ENCODE results near the gene ISG15. TPM values are rescaled to one million over a fixed set of nuclear protein-coding genes. Genes with fewer than 3 reads are reported as not detected.
"Not testable (repeated sequence)": the region's sequence is repeated elsewhere in the genome, so short reads cannot be mapped to it uniquely, and the experiment has no call there.

Gene ISG15
- total and polyA plus RNA-seq, 2 of the 13 experiments (the other 11 are each of a cell fraction or from before 2014, with no cell fraction given) = 42.1 to 54.9 TPM

DNA sequence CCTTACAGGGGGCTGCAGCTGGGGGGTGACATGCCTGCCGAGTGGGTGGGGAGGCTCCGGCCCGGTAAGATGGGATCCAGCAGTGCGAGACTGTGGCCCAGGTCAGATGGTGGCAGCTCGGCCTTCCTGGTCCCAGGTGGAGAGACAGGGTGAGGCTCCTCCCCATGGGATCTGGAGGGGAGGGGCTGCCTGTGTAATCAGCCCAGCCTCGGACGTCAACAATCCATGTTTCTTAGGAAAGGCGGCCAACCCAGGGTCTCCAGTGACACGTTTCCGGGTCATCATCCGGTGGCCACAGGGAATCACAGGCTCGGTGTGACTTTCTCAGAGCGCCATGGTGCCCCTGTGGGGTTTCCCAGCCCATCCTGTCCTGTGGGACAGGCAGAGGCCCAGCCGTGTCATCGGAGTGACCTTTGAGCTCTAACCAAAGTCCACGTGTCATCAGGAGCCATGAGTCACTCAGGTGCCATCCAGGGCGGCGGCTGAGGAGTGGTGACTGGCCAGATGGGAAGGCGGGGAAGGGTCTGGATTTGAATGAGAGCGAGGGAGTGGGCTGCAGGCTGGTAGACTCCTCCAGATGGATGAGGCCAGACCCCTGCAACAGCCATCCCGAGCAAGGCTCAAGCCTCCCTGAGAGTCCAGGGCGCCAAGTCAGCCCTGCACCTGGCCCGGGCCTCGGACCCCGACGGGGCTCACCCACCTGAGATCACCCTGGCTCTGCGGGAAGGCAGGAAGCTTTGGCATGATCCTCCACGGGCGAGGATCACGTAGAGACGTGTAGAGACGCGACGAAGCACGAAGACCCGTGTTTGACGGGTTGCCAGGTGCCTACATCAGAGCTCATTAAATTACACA is 6.8 kb upstream of the ISG15 start (continued):
- TF ChIP-seq ELF4 (CRISPR knock-in tag; IDR thresholded peaks at IDR 0.05; ENCODE audit: borderline replicate concordance) = no peak
- TF ChIP-seq FOXA3 (CRISPR knock-in tag; IDR thresholded peaks at IDR 0.05) = peak; percentile 78; the same call in 1 of the 2 replicates
- TF ChIP-seq, protein P1, sequence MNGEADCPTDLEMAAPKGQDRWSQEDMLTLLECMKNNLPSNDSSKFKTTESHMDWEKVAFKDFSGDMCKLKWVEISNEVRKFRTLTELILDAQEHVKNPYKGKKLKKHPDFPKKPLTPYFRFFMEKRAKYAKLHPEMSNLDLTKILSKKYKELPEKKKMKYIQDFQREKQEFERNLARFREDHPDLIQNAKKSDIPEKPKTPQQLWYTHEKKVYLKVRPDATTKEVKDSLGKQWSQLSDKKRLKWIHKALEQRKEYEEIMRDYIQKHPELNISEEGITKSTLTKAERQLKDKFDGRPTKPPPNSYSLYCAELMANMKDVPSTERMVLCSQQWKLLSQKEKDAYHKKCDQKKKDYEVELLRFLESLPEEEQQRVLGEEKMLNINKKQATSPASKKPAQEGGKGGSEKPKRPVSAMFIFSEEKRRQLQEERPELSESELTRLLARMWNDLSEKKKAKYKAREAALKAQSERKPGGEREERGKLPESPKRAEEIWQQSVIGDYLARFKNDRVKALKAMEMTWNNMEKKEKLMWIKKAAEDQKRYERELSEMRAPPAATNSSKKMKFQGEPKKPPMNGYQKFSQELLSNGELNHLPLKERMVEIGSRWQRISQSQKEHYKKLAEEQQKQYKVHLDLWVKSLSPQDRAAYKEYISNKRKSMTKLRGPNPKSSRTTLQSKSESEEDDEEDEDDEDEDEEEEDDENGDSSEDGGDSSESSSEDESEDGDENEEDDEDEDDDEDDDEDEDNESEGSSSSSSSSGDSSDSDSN (CRISPR knock-in tag; IDR thresholded peaks at IDR 0.05) = peak; percentile 75
- TF ChIP-seq ZNF549 (CRISPR knock-in tag; IDR thresholded peaks at IDR 0.05) = no peak
- TF ChIP-seq ZNF660 (CRISPR knock-in tag; IDR thresholded peaks at IDR 0.05; ENCODE audit: borderline replicate concordance, low read depth) = no peak; the same call in 1 of the 2 replicates
- TF ChIP-seq MYNN (CRISPR knock-in tag; IDR thresholded peaks at IDR 0.05; ENCODE audit: low read depth) = no peak
- peak; percentile 61; the same call in 1 of the 2 replicates for TF ChIP-seq CEBPG (CRISPR knock-in tag; IDR thresholded peaks at IDR 0.05)
- TF ChIP-seq, protein P2, sequence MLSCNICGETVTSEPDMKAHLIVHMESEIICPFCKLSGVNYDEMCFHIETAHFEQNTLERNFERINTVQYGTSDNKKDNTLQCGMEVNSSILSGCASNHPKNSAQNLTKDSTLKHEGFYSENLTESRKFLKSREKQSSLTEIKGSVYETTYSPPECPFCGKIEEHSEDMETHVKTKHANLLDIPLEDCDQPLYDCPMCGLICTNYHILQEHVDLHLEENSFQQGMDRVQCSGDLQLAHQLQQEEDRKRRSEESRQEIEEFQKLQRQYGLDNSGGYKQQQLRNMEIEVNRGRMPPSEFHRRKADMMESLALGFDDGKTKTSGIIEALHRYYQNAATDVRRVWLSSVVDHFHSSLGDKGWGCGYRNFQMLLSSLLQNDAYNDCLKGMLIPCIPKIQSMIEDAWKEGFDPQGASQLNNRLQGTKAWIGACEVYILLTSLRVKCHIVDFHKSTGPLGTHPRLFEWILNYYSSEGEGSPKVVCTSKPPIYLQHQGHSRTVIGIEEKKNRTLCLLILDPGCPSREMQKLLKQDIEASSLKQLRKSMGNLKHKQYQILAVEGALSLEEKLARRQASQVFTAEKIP (CRISPR knock-in tag; IDR thresholded peaks at IDR 0.05; ENCODE audit: borderline replicate concordance) = no peak
- no peak for TF ChIP-seq EEA1 (CRISPR knock-in tag; IDR thresholded peaks at IDR 0.05; ENCODE audit: borderline replicate concordance)
- TF ChIP-seq ELF1 (CRISPR knock-in tag; IDR thresholded peaks at IDR 0.05) = peak; percentile 82

DNA sequence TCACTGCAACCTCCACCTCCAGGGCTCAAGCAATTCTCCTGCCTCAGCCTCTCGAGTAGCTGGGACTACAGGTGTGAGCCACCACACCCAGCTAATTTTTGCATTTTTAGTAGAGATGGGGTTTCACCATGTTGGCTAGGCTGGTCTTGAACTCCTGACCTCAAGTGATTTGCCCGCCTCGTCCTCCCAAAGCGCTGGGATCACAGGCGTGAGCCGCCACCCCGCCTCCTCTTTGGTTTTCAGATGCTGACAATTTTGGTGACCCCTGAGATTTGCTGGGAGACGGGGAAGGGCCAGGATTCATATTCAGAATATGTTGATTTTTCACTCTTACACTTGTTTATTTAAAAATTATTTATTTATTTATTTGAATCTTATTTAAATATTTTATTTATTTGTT is 3.2 kb upstream of the ISG15 start:
- FAIRE-seq; BruUV-seq (replicated peaks); H2AFZ ChIP-seq (ENCODE audit: low read length); H3K9me3 ChIP-seq (ENCODE audit: low read length); H3K27me3 ChIP-seq (ENCODE audit: control insufficient read depth in 1 of 2, insufficient read depth in 2 of 2, low read length in 2 of 2); H3K9ac ChIP-seq (ENCODE audit: insufficient read depth, low read depth, low read length); CTCF ChIA-PET (ENCODE audit: low intra/inter-chr PET ratio, low total read pairs); H3K79me2 ChIP-seq (ENCODE audit: insufficient read depth, low read length); in situ Hi-C loops (cut with HindIII; ENCODE audit: extremely low pct_ligation_motif_present, low pct_unique_long_range_greater_than_20kb); H3K36me3 ChIP-seq (replicated peaks in 1 of 2; ENCODE audit: control insufficient read depth in 1 of 2, insufficient read depth in 2 of 2, low read length in 2 of 2); ATAC-seq; H3K4me3 ChIP-seq (replicated peaks in 1 of 3; ENCODE audit: insufficient read depth in 1 of 3, low read depth in 2 of 3, low read length in 3 of 3); H3K27ac ChIP-seq (ENCODE audit: extremely low read length, insufficient read depth, low read length); POLR2A ChIA-PET; DNase-seq (ENCODE audit: low spot score); H4K20me1 ChIP-seq (ENCODE audit: insufficient read depth, low read length); H3K4me2 ChIP-seq (ENCODE audit: low read depth, low read length): not testable (repeated sequence)
- intact Hi-C loops (cut with micrococcal nuclease; ENCODE audit: unreplicated experiment) = loop anchor here (5.0 kb wide), 1 partner anchor 47 kb away; no protein-coding TSS in a partner anchor
- peaks cover 38% of the 10 kb centered on the region for H3K4me1 ChIP-seq (ENCODE audit: insufficient read depth, low read length)
- 61% methylated on average over 8 of the region's 8 CpGs for WGBS (ENCODE audit: low lambda C conversion rate)

All from HepG2 (cell line).